A172 (cell line): Measurements from ENCODE around the gene ANO9. TPM values are rescaled to one million over a fixed set of nuclear protein-coding genes. Genes with fewer than 3 reads are reported as not detected.

Experiments used
- DNase-seq: peaks from one replicate; pipeline ENCODE4 v3.0.0-alpha.2; 2015; ENCODE audit warnings: low spot score
- total RNA-seq: library from RNA; depleted of rRNA; stranded (reverse); fragments of >200 nt; shearing (Covaris generic); gene quantifications from 2 replicates; pipeline ENCODE4 v1.2.3, GENCODE V29; 2014; rRNA removed

ANO9 gene
- 0.19 TPM in 1 of 2 replicates, not detected in the other for total RNA-seq

- no peak for DNase-seq
Measured at GRCh38 chr11:441418-442274, at the start of gene ANO9. TSS of gene ANO9 (minus strand) at chr11:442011. CDS start at chr11:441926, 85 bp downstream.

- DNase-seq: no peak
Measured at GRCh38 chr11:491358-491757, 49.5 kb upstream of the ANO9 start.

GRCh38 chr11:490930-491260 is 49.1 kb upstream of the ANO9 start:
- no peak for DNase-seq

GRCh38 chr11:490186-490929 is 48.5 kb upstream of the ANO9 start:
- no peak for DNase-seq

GRCh38 chr11:489610-490185 is 47.9 kb upstream of the ANO9 start:
- DNase-seq: no peak

GRCh38 chr11:488992-489391 is 47.2 kb upstream of the ANO9 start:
- DNase-seq: no peak

GRCh38 chr11:488579-488978 is 46.8 kb upstream of the ANO9 start:
- DNase-seq: no peak

GRCh38 chr11:488062-488461 is 46.3 kb upstream of the ANO9 start:
- no peak for DNase-seq

GRCh38 chr11:487571-488021 is 45.8 kb upstream of the ANO9 start:
- DNase-seq: no peak

GRCh38 chr11:486189-486588 is 44.4 kb upstream of the ANO9 start:
- no peak for DNase-seq

GRCh38 chr11:484616-485015 is 42.8 kb upstream of the ANO9 start:
- DNase-seq: no peak

- no peak for DNase-seq
Measured at GRCh38 chr11:479311-479710, 37.5 kb upstream of the ANO9 start.

GRCh38 chr11:477052-477715 is 35.4 kb upstream of the ANO9 start:
- no peak for DNase-seq

- DNase-seq: no peak
Measured at GRCh38 chr11:476416-476815, 34.6 kb upstream of the ANO9 start.

- no peak for DNase-seq
Measured at GRCh38 chr11:475941-476340, 34.1 kb upstream of the ANO9 start.

- DNase-seq: no peak
Measured at GRCh38 chr11:474914-475506, 33.2 kb upstream of the ANO9 start.

- DNase-seq: no peak
Measured at GRCh38 chr11:473962-474785, 32.4 kb upstream of the ANO9 start.

- no peak for DNase-seq
Measured at GRCh38 chr11:473415-473814, 31.6 kb upstream of the ANO9 start.

- no peak for DNase-seq
Measured at GRCh38 chr11:472816-473215, 31.0 kb upstream of the ANO9 start.

- no peak for DNase-seq
Measured at GRCh38 chr11:472272-472671, 30.5 kb upstream of the ANO9 start.
